Measurements from ENCODE around the gene XKR7.

Gene XKR7

DNA sequence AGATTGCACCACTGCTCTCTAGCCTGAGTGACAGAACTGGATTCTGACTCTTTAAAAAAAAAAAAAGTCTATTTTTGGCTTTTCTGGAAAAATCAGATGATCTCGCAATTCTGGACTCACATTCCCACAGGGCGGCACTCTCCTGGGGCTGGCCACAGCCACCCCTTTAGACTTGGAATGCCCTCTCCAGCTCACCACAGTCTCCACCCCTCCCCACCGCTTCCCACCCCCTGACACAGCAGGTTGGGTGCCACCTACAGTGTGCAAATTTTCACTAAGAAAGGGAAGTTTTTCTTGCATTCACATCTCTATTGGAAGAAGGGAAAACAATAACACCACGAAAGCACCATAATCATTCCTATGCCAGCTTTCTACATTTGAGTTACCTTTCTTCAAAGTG, 31.5 kb upstream of the XKR7 start:
- Histone ChIP-seq H3K4me1 (ENCODE audit: control insufficient read depth in 1 of 2, insufficient read depth in 1 of 2, low read depth in 1 of 2, low read length in 1 of 2) (no peaks in the 10 kb centered on the region), H3K9me3 (no peaks in the 10 kb centered on the region), H3K4me3 (ENCODE audit: low read depth in 1 of 2, low read length in 1 of 2) (no peak overlapping the region), H3K27ac (no peak overlapping the region), H3K27me3 (no peaks in the 10 kb centered on the region), H3K36me3 (no peaks in the 10 kb centered on the region)
- TF ChIP-seq, protein P1, sequence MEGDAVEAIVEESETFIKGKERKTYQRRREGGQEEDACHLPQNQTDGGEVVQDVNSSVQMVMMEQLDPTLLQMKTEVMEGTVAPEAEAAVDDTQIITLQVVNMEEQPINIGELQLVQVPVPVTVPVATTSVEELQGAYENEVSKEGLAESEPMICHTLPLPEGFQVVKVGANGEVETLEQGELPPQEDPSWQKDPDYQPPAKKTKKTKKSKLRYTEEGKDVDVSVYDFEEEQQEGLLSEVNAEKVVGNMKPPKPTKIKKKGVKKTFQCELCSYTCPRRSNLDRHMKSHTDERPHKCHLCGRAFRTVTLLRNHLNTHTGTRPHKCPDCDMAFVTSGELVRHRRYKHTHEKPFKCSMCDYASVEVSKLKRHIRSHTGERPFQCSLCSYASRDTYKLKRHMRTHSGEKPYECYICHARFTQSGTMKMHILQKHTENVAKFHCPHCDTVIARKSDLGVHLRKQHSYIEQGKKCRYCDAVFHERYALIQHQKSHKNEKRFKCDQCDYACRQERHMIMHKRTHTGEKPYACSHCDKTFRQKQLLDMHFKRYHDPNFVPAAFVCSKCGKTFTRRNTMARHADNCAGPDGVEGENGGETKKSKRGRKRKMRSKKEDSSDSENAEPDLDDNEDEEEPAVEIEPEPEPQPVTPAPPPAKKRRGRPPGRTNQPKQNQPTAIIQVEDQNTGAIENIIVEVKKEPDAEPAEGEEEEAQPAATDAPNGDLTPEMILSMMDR (IDR thresholded peaks at IDR 0.05) = no peak

DNA sequence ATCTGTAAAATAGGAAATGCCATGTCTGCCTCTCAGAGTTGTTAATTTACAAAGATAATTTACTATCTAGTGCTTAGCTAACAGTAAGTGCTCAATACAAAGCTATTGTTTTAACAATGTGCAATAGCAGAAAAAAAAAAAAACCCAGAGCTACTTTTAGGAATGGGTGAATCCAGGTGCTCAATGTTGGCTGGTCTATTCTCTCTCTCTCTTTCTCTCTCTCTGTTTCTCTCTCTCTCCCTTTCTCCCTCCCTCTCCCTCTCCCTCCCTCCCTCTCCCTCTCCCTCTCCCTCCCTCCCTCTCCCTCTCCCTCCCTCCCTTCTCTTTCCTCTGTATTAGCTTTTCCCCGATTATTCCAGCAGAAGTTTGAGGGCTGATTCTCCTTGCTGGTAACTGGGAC, 30.1 kb upstream of the XKR7 start:
- peaks cover 4% of the 10 kb centered on the region for H3K36me3 ChIP-seq
- no peak overlapping the region for H3K4me3 ChIP-seq (ENCODE audit: low read depth in 1 of 2, low read length in 1 of 2)
- H3K27ac ChIP-seq = no peak overlapping the region
- TF ChIP-seq, protein P1 (IDR thresholded peaks at IDR 0.05) = no peak
- H3K27me3 ChIP-seq = no peaks in the 10 kb centered on the region
- no peaks in the 10 kb centered on the region for H3K4me1 ChIP-seq (ENCODE audit: control insufficient read depth in 1 of 2, insufficient read depth in 1 of 2, low read depth in 1 of 2, low read length in 1 of 2)
- H3K9me3 ChIP-seq = no peaks in the 10 kb centered on the region

DNA sequence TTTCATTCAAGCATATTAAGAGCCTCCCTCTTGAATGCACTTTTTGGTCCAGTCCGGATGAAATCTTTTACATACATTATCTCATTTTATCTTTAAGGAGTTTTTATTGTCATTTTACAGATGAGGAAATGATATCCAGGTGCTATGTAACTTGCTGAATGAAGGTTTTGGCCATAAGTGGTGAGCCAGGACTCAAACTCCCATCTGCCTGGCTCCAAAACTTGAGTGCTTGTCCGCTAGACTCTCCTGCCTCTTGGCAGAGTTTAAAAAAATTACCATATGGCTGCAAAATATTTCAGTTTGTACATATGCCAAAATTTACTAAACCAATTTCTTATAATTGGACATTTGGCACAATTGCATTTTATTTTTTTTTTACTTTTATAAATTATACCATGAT, 28.3 kb upstream of the XKR7 start:
- H3K9me3 ChIP-seq = no peaks in the 10 kb centered on the region
- TF ChIP-seq, protein P1 (IDR thresholded peaks at IDR 0.05) = no peak
- H3K27me3 ChIP-seq = no peaks in the 10 kb centered on the region
- H3K4me1 ChIP-seq (ENCODE audit: control insufficient read depth in 1 of 2, insufficient read depth in 1 of 2, low read depth in 1 of 2, low read length in 1 of 2) = no peaks in the 10 kb centered on the region
- no peak overlapping the region for H3K4me3 ChIP-seq (ENCODE audit: low read depth in 1 of 2, low read length in 1 of 2)
- H3K36me3 ChIP-seq = peaks cover 21% of the 10 kb centered on the region
- H3K27ac ChIP-seq = no peak overlapping the region

DNA sequence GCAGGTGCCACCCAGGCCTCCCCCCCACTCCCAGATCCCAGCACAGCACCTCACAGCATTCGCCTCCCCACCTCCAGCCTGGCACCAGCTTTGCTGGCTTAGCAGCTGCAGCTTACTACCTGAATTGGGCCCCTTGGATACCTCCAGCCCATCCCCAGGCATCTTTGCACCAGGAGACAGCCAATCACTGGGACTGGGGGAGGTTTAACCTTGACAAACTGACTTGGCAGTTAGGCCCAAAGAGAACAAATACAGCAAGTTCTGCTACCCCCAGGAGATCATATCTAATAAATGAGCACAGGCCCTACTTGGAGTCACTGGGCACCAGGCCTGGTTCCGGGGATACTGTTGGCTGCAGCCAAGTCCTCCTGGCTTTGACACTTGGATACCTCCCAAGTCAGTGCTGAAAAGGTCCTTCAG, 24.9 kb upstream of the XKR7 start:
- Histone ChIP-seq H3K36me3 (peaks cover 55% of the 10 kb centered on the region), H3K9me3 (no peaks in the 10 kb centered on the region)
- TF ChIP-seq, protein P1 (IDR thresholded peaks at IDR 0.05) = no peak

DNA sequence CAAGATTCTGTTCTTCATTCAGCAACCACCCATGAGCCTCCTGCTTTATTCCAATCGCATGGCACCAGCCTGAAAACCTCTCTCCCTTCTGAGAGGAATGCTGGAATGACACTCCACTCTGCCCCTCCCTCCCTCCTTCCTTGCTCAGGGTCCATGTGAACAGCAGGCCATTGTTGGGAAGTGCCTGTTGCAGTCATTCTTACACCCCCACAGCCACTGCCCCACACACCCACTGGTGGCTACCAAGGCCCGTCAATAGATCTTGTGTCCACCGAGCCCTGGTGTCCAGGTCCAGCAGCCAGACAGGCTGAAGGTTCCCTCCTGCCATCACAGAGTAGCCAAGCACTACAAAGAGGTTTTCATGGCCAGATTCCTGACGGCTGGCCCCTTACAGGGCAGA, 22.6 kb upstream of the XKR7 start:
- TF ChIP-seq, protein P1 (IDR thresholded peaks at IDR 0.05) = no peak

More for the DNA sequence above, 24.9 kb upstream of the XKR7 start:
- Histone ChIP-seq H3K27me3 (no peaks in the 10 kb centered on the region), H3K4me1 (ENCODE audit: control insufficient read depth in 1 of 2, insufficient read depth in 1 of 2, low read depth in 1 of 2, low read length in 1 of 2) (no peaks in the 10 kb centered on the region), H3K4me3 (ENCODE audit: low read depth in 1 of 2, low read length in 1 of 2) (no peak overlapping the region), H3K27ac (no peak overlapping the region)

DNA sequence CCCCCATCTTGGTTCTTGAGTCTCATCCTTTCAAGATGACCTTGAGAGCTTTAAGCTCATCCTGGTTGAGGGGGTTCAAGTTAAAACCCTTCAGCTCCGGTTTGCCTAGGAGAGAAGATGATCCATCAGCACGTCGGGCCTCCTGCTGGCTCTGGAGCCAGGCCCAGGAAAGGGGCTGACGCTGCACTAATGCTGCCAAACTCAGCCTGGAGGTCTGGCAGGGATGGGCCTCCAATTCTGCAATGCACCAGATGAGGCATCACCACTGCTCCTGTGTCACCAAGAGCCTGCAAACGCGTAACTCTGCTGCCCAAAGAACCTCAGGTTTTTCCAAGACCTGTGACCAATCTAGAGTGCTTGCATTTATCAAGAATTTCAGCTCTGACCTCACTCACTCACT, 22.2 kb upstream of the XKR7 start:
- H3K27ac ChIP-seq = no peak overlapping the region
- peaks cover 66% of the 10 kb centered on the region for H3K36me3 ChIP-seq
- TF ChIP-seq, protein P1 (IDR thresholded peaks at IDR 0.05) = no peak

More for the DNA sequence above, 22.6 kb upstream of the XKR7 start:
- H3K27ac ChIP-seq = no peak overlapping the region
- H3K4me3 ChIP-seq (ENCODE audit: low read depth in 1 of 2, low read length in 1 of 2) = no peak overlapping the region
- no peaks in the 10 kb centered on the region for H3K27me3 ChIP-seq
- H3K9me3 ChIP-seq = no peaks in the 10 kb centered on the region
- H3K36me3 ChIP-seq = peaks cover 66% of the 10 kb centered on the region
- no peaks in the 10 kb centered on the region for H3K4me1 ChIP-seq (ENCODE audit: control insufficient read depth in 1 of 2, insufficient read depth in 1 of 2, low read depth in 1 of 2, low read length in 1 of 2)

More for the DNA sequence above, 22.2 kb upstream of the XKR7 start:
- H3K9me3 ChIP-seq = no peaks in the 10 kb centered on the region
- no peaks in the 10 kb centered on the region for H3K27me3 ChIP-seq
- no peak overlapping the region for H3K4me3 ChIP-seq (ENCODE audit: low read depth in 1 of 2, low read length in 1 of 2)
- H3K4me1 ChIP-seq (ENCODE audit: control insufficient read depth in 1 of 2, insufficient read depth in 1 of 2, low read depth in 1 of 2, low read length in 1 of 2) = peaks cover 2 to 3% of the 10 kb centered on the region in 2 experiments
